HEK293 (cell line): Measurements from ENCODE around the gene C19orf33.

Source experiments
- GLI4 ChIP-seq: fragments of 450-650 bp; formaldehyde crosslinking; IDR thresholded peaks from 2 replicates; pipeline ENCODE4 v1.5.1; 2016; ENCODE audit warnings: missing biosample characterization, missing genetic modification characterization
- KLF17 ChIP-seq: fragments of 450-650 bp; formaldehyde crosslinking; IDR thresholded peaks from 2 replicates; pipeline ENCODE4 v1.5.1; 2016; ENCODE audit warnings: missing biosample characterization, missing genetic modification characterization
- KLF9 ChIP-seq: fragments of 450-650 bp; formaldehyde crosslinking; IDR thresholded peaks from 2 replicates; pipeline ENCODE4 v1.5.1; 2016; ENCODE audit warnings: missing biosample characterization, missing genetic modification characterization, low read depth
- OVOL3 ChIP-seq: fragments of 450-650 bp; formaldehyde crosslinking; IDR thresholded peaks from 2 replicates; pipeline ENCODE4 v1.5.1; 2016; ENCODE audit warnings: missing biosample characterization, missing genetic modification characterization
- PRDM10 ChIP-seq: fragments of 450-650 bp; formaldehyde crosslinking; IDR thresholded peaks from 2 replicates; pipeline ENCODE4 v1.5.1; 2016; ENCODE audit warnings: missing biosample characterization, missing genetic modification characterization
- SCRT1 ChIP-seq: fragments of 450-650 bp; formaldehyde crosslinking; IDR thresholded peaks from 2 replicates; pipeline ENCODE4 v1.5.1; 2016; ENCODE audit warnings: missing biosample characterization, missing genetic modification characterization, borderline replicate concordance
- SP3 ChIP-seq: fragments of 450-650 bp; formaldehyde crosslinking; IDR thresholded peaks from 2 replicates; pipeline ENCODE4 v1.5.1; 2016; ENCODE audit warnings: missing biosample characterization, missing genetic modification characterization
- SP7 ChIP-seq: fragments of 450-650 bp; formaldehyde crosslinking; IDR thresholded peaks from 2 replicates; pipeline ENCODE4 v1.5.1; 2016; ENCODE audit warnings: missing biosample characterization, missing genetic modification characterization
- ZBTB10 ChIP-seq: fragments of 450-650 bp; formaldehyde crosslinking; IDR thresholded peaks from 2 replicates; pipeline ENCODE4 v1.5.1; 2016; ENCODE audit warnings: missing biosample characterization, missing genetic modification characterization
- ZBTB21 ChIP-seq: fragments of 450-650 bp; formaldehyde crosslinking; IDR thresholded peaks from 2 replicates; pipeline ENCODE4 v1.5.1; 2017; ENCODE audit warnings: missing biosample characterization, missing genetic modification characterization
- ZBTB49 ChIP-seq: fragments of 450-650 bp; formaldehyde crosslinking; IDR thresholded peaks from 2 replicates; pipeline ENCODE4 v1.5.1; 2016; ENCODE audit warnings: missing biosample characterization, missing genetic modification characterization, low read depth
- ZNF138 ChIP-seq: fragments of 450-650 bp; formaldehyde crosslinking; IDR thresholded peaks from 2 replicates; pipeline ENCODE4 v1.5.1; 2016; ENCODE audit warnings: missing biosample characterization, missing genetic modification characterization, borderline replicate concordance
- ZNF140 ChIP-seq: fragments of 450-650 bp; formaldehyde crosslinking; IDR thresholded peaks from 2 replicates; pipeline ENCODE4 v1.5.1; 2016; ENCODE audit warnings: missing biosample characterization, missing genetic modification characterization
- ZNF169 ChIP-seq: fragments of 450-650 bp; formaldehyde crosslinking; IDR thresholded peaks from 2 replicates; pipeline ENCODE4 v1.5.1; 2016; ENCODE audit warnings: missing biosample characterization, missing genetic modification characterization
- ZNF184 ChIP-seq: fragments of 450-650 bp; IDR thresholded peaks from 2 replicates; pipeline ENCODE4 v1.5.1; 2018; ENCODE audit warnings: missing biosample characterization, mild to moderate bottlenecking, missing genetic modification characterization
- ZNF2 ChIP-seq: fragments of 450-650 bp; formaldehyde crosslinking; IDR thresholded peaks from 2 replicates; pipeline ENCODE4 v1.5.1; 2016; ENCODE audit warnings: missing biosample characterization, missing genetic modification characterization
- ZNF292 ChIP-seq: fragments of 450-650 bp; formaldehyde crosslinking; IDR thresholded peaks from 2 replicates; pipeline ENCODE4 v1.5.1; 2016; ENCODE audit warnings: low read depth, missing biosample characterization, missing genetic modification characterization, borderline replicate concordance
- ZNF362 ChIP-seq: fragments of 450-650 bp; formaldehyde crosslinking; IDR thresholded peaks from 2 replicates; pipeline ENCODE4 v1.5.1; 2016; ENCODE audit warnings: missing biosample characterization, missing genetic modification characterization
- ZNF423 ChIP-seq: fragments of 450-650 bp; formaldehyde crosslinking; IDR thresholded peaks from 2 replicates; pipeline ENCODE4 v1.5.1; 2016; ENCODE audit warnings: missing biosample characterization, missing genetic modification characterization
- ZNF510 ChIP-seq: fragments of 450-650 bp; formaldehyde crosslinking; IDR thresholded peaks from 2 replicates; pipeline ENCODE4 v1.5.1; 2018; ENCODE audit warnings: mild to moderate bottlenecking, missing genetic modification characterization, missing biosample characterization; ENCODE audit not compliant: insufficient replicate concordance
- ZNF544 ChIP-seq: fragments of 450-650 bp; formaldehyde crosslinking; IDR thresholded peaks from 2 replicates; pipeline ENCODE4 v1.5.0; 2017; ENCODE audit warnings: missing biosample characterization, missing genetic modification characterization
- ZNF558 ChIP-seq: fragments of 450-650 bp; formaldehyde crosslinking; IDR thresholded peaks from 2 replicates; pipeline ENCODE4 v1.5.1; 2016; ENCODE audit warnings: missing biosample characterization, missing genetic modification characterization
- ZNF621 ChIP-seq: fragments of 450-650 bp; formaldehyde crosslinking; IDR thresholded peaks from 2 replicates; pipeline ENCODE4 v1.5.1; 2017; ENCODE audit warnings: missing biosample characterization, missing genetic modification characterization
- ZNF792 ChIP-seq: fragments of 450-650 bp; formaldehyde crosslinking; IDR thresholded peaks from 2 replicates; pipeline ENCODE4 v1.5.1; 2016; ENCODE audit warnings: missing biosample characterization, missing genetic modification characterization
- ZNF837 ChIP-seq: fragments of 450-650 bp; formaldehyde crosslinking; IDR thresholded peaks from 2 replicates; pipeline ENCODE4 v1.5.1; 2016; ENCODE audit warnings: missing biosample characterization, missing genetic modification characterization
- ZSCAN23 ChIP-seq: fragments of 450-650 bp; formaldehyde crosslinking; IDR thresholded peaks from 2 replicates; pipeline ENCODE4 v1.5.1; 2016; ENCODE audit warnings: missing biosample characterization, missing genetic modification characterization
- ZXDB ChIP-seq: fragments of 450-650 bp; formaldehyde crosslinking; IDR thresholded peaks from 2 replicates; pipeline ENCODE4 v1.5.1; 2016; ENCODE audit warnings: missing biosample characterization, missing genetic modification characterization

The C19orf33 gene

GRCh38 chr19:38315657-38316476 is 11.8 kb downstream of the C19orf33 start, which contains the start of gene YIF1B (continued):
- TF ChIP-seq PRDM10 (tag by site-specific recombination): peak; percentile 93
- no peak for TF ChIP-seq ZNF138 (tag by site-specific recombination)
- TF ChIP-seq ZNF362 (tag by site-specific recombination): peak; percentile 96
- TF ChIP-seq ZNF423 (tag by site-specific recombination): 0 out of 2 replicates have a peak, but pooled peaks have one; percentile 32
- TF ChIP-seq ZBTB49 (tag by site-specific recombination): no peak
- peak; percentile 88 for TF ChIP-seq KLF9
- TF ChIP-seq ZNF621: no peak
- no peak for TF ChIP-seq GLI4 (tag by site-specific recombination)
- peak; percentile 71 for TF ChIP-seq ZBTB10 (tag by site-specific recombination)
- TF ChIP-seq SCRT1 (tag by site-specific recombination): no peak
- peak; percentile 66 for TF ChIP-seq ZXDB
- no peak for TF ChIP-seq ZNF292 (tag by site-specific recombination)
- TF ChIP-seq KLF17 (tag by site-specific recombination): peak; percentile 73; the same call in 1 of the 2 replicates
- TF ChIP-seq SP7 (tag by site-specific recombination): peak; percentile 76
- TF ChIP-seq ZNF544 (tag by site-specific recombination): no peak
- 0 out of 2 replicates have a peak, but pooled peaks have one; percentile 38 for TF ChIP-seq ZSCAN23 (tag by site-specific recombination)
- TF ChIP-seq ZNF792: peak; percentile 56; the same call in 1 of the 2 replicates
- TF ChIP-seq OVOL3 (tag by site-specific recombination): no peak
- TF ChIP-seq ZNF510 (tag by site-specific recombination): no peak
- no peak for TF ChIP-seq ZNF558 (tag by site-specific recombination)
- no peak for TF ChIP-seq ZNF169 (tag by site-specific recombination)
- TF ChIP-seq SP3 (tag by site-specific recombination): peak; percentile 92
- no peak for TF ChIP-seq ZNF184 (tag by site-specific recombination)
- TF ChIP-seq ZNF140 (tag by site-specific recombination): no peak
- no peak for TF ChIP-seq ZNF837 (tag by site-specific recombination)
- TF ChIP-seq ZBTB21 (tag by site-specific recombination): peak; percentile 59; the same call in 1 of the 2 replicates
- TF ChIP-seq ZNF2 (tag by site-specific recombination): 0 out of 2 replicates have a peak, but pooled peaks have one; percentile 63
